GM04503 (cell line): ENCODE results near the gene HGS.
"Not testable (repeated sequence)": the region's sequence is repeated elsewhere in the genome, so short reads cannot be mapped to it uniquely, and the experiment has no call there.

ENCODE experiments used
- DNase-seq: peaks from one replicate; pipeline ENCODE4 v3.0.0-alpha.2; 2012; ENCODE audit warnings: low read depth

Gene HGS

DNA sequence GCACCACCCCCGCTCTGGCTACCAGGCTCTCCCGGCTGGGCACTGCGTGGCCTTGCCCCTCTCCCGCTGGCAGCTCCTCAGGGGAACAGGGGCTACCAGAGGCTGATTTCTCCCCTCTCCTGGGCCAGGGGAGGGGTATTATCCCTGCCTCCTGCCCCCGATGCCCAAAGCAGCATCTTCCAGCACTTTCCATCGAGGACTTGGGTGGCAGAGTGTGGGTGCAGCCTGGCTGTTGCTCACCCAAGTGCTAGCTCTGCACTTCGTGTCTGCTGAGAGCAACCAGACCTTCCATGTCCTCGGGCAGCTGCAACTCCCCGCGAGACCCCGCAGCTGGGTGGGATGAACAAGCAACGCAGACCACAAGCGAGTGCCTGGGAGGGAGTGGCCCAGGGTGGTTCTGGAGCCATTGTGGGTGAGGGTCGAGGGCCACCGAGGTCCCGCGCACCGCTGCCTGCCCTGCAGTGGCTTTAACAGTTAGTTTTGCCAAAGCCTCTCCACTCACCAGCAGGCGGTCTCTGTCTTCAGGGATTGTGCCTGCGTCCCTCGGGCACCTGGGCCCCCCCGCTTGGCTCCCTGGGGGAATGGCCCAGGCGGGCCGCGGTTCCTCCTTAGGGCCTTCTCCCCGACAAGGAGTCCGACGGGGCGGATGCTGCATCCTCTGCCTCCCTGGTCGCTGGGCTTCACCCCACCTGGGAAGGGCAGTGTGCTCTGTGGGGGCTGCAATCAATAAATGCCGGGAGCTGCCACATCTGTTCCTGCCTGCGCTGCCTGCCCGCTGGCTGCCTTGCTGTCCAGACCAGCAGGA is 36.7 kb downstream of the HGS start:
- no peak for DNase-seq

DNA sequence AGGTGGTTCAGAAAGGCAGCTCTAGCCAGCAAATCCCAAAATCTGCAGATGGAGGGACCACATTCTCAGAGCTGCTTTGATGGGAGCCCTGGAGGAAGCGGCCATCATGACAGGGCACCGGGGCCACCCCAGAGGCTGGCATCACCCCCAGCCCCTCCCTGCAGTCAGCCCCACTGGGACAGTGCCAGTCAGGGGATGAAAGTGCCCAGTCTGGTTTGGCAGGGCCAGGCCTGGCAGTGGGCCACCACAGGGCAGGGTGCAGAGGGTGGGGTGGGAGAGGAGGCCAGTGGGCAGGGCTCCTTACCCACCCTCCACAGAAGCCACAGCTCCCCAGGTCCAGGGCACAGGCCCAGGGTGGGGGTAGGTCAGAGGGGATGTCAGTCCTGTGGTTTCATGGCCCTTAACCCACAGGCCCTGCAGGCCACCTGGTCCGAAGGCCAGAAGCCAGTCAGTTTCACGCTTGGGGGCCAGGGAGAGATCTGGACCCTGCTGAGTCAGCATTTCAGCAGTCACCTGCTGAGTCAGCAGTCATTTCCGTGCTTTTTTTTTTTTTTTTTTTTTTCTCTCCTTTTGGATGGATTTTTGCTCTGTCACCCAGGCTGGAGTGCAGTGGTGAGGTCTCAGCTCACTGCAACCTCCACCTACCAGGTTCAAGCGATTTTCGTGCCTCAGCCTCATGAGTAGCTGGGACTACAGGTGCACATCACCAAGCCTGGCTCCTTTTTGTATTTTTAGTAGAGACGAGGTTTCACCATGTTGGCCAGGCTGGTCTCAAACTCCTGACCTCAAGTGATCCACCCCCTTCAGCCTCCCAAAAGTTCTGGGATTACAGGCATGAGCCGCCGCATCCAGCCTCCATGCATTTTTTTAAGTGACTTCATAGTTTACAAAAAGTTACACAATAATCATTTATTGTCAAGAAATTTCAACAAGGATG is 38.6 kb downstream of the HGS start:
- DNase-seq = no peak

DNA sequence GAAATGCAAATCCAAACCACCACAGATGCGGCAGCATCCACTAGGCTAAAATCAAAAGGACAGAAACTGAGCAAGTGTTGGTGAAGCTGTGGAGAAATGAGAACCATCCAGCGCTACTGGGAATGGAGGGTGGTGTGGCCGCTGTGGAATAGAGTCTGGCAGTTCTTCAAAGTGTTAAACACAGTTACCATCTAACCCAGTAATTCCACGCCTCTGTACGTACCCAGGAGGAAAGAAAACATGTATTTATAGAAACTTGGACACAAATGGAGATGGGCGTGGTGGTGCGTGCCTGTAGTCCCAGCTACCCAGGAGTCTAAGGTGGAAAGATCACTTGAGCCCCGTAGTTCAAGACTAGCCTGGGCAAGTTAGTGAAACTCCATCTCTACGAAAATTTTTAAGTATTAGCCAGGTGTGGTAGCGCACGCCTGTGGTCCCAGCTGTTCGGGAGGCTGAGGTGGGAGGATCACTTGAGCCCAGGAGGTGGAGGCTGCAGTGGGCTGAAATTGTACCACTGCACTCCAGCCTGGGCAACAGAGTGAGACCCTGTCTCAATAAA is 39.9 kb downstream of the HGS start:
- no peak for DNase-seq

DNA sequence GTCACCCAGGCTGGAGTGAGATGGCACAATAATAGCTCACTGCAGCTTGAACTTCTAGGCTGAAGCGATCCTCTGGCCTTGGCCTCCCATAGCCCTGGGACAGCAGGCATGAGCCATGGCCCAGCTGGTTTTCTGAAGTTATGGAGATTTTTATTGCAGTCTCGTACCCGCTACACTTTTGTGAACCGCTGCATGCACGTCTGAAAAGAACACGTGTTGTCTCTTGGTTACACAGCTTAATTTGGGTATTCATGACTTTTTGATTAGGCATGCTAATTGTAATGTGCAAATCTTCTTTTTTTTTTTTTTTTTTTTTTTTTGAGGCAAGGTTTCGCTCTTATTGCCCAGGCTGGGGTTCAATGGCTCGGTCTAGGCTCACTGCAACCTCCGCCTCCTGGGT is 41.6 kb downstream of the HGS start:
- no peak for DNase-seq

DNA sequence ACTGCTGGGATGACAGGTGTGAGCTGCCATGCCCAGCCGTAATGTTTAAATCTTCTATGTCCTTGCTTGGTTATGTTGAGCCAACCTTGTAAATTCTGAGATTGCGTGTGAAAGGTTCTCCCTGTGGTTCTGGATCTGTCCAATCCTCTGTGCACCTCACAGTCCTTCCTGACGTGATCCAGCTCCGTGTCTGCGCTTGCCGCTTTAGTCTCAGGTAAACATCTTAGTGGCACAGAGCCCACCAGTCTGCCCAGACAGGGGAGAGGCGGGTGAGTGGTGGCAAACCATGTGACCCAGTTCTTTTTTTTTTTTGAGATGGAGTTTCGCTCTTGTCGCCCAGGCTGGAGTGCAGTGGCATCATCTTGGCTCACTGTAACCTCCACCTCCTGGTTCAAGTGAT is 42.2 kb downstream of the HGS start:
- DNase-seq = no peak

DNA sequence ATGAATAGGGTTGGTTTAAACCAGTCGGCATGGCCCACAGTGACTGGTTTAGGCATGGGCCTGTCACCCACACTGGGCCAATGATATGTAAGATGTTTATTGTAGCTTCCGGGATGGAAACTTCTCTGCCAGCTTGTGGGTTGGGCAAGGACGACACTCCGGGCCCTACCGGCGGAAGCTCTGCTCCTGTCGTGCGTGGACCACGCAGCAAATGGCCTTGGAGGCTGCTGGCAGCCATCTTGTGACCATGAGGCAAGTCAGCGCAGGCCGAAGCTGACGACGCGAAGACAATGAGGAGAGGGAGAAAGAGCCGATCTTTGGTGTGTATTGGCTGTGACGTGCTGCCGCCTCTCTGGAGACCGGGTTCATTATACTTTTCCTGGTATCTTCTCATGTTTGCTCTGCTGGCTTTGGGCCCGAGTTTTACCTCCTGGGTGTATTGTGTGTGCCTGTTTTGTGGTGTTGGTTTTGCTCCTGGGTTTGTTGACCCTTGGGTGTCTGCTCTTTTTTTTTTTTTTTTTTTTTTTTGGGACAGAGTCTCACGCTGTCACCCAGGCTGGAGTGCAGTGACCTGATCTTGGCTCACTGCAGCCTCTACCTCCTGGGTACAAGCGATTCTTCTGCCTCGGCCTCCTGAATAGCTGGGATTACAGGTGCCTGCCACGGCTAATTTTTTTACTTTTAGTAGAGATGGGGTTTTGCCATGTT is 43.7 kb downstream of the HGS start:
- DNase-seq = no peak

DNA sequence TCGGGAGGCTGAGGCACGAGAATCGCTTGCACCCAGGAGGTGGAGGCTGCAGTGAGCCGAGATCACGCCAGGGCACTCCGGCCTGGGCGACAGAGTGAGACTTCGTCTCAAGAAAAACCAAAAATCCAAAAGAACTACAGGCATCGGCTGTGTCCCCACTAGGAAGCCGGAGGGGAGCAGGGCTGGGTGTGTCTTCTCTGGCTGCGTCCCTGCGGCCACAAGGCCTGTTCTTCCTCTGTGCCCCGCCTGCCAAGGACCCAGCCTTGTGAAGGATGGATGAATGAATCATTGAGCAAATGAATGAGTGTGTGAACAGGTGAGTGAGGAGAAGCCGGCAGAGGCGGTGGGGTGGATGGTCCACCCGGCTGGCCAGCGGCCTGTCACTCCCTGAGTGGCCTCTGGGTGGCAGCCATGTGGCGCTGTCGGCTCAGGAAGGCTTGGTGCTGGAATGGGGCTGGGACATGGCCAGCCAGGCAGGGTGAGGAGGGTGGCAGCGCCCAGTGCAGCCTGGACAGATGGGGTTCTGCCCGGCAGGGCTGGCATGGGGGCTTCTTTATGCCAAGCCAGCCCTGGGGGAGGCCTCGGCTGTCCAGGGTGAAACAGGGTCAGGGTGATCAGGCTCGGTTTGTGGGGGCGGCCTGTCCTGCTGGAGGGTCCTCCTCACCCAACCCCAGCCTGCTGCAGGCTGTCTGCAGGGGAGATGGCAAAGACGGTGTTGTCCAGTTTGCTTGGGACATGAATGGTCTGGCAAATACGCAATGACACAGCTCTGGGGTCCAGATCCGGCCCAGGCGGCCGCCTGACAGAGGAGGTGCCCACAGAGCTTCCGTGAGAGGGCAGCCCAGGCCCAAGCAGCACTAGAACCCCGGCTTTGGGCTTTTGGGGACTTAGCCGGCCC is 49.9 kb downstream of the HGS start:
- DNase-seq = no peak

DNA sequence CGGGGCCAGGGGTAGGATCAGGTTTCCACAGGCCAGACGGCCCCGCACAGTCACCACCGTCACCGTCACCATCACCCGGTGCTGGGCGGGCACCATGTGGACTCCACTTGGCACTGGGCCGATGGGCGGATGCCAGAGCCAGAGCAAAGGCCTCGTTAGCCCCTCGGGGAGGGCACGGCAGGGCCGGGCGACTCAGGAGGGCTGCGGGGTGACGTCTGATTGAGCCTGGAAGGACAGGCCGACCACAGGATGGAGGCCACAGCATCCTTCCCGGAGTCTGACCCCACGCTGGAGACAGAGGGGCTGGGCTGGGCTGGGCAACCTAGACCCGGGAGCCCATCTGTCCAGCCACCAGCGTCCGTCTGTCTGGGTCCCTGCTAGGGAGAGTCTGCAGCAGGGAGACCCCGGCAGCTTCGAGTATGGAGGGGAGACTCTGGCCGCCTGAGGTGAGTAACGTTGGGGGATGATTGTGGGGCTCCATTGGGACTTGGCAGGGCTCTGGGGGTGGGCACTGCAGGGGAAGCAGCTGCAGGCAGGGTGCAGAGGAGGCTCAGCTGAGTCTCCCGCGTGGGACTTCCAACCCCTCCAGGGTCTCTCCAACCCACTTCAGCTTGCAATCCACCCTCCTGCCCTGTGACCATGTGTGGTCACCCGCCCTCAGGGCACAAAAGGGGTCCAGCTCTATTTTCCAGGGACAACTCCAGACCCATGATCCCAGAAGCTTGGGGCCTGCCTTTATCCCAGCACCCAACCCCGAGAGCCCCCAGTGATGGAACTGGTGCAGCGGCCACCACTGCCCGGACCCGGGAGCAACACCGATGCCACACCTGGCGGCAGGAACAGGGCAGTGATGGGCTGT is 50.8 kb downstream of the HGS start:
- no peak for DNase-seq

DNA sequence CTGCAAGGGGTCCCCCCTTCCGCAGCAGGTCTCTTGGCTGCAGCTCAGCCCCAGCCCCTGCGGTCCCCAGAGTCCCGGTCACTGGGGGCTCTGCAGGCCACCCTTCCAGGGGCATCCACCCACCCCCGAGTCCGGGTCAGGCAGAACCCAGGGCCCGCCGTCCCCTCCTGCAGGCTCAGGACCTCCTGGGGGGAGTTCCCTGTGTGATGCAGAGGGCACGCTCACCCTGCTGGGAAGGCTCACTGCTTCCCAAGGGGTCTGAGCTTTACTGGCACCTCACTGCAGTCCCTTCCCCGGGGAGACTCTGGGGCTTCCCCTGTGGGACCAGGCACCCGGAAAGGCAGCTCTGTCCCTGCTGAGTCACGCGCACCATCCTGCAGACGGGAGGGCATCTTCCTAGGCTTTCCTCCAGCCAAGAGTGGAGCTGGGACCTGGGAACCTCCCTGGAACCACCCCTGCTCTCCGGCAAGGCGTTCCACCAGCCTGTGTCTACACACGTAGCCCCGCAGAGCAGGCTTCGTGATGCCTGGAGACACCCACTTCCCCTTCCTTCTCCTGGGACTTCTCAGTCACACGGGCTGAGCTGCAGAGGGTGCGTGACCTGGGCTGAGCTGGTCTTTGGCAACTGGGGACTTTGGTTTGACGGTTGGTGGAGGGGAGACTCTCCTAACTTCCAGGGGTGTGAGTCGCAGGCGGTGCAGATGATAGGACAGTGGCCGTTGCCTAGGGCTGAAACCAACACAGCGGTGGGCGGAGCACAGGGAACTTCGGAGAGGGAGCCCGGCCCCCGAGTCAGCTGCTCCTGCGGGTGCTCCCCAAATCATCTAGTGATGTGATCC is 51.7 kb downstream of the HGS start:
- peak; percentile 68 for DNase-seq

DNA sequence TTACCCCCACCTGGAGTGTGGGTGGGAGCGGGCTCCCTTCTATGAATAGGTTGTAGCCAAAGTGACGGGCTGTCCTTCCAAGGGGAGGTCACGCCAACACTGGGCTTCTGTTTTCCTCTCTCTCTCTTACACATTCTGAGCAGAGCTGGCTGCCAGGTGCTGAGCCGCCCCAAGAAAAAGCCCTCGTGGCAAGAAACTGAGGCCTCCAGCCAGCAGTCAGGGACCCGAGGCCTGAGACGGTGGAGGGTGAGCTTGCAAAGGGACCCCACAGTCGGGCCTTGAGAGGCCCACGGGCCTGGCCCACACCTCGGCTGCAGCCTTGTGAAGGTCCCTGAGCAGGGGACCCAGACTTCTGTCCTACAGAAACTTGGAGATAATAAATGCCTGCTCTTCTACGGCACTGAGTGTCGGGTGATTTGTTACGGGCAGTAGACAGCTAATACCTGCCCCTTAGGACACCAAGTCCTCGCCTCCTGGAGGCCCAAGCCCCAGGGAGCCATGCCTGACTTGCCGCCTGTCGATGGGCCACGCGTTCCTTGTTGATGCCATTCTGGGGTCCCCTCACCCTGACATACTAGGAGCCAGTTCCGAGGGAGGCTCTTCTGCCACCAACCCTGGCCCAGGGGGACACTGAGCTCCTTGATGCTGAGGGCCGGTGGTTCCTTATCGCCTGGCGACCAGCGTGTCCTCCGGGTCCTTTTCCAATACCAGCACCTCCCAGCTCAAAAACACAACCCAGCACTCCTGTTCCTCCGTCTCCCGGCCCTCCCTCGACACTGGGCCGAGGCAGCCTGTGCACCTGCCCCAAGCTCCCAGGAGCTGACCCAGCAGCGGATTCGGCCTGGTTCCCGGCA is 54.4 kb downstream of the HGS start:
- no peak for DNase-seq

DNA sequence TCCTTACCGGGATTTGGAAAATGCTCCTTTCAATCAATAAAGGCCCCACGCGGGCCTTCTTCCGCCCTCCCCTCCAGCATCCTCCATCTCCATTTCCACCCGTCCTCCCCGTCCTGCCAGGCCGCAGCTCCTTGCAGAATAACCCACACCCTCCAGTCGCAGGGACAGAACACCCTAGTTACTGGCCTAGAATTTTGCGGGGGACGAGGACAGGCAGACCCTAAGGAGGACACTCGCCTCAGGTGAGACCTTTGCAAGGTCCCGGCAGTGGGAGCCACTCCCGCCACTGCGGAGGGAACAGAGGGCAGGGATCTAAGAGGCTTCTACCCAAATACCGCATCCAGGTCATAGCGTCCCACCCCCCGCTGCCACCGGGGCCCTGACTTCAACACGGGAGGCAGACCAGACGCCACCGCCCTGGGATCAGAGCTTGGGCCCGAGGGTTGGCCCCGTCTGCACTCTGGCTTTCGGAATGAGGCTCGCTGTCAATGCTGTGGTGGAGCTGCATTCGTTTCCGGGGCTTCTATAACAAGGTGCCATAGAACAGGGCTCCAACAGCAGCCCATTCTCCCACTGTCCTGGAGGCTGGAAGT is 55.1 kb downstream of the HGS start:
- DNase-seq = no peak

DNA sequence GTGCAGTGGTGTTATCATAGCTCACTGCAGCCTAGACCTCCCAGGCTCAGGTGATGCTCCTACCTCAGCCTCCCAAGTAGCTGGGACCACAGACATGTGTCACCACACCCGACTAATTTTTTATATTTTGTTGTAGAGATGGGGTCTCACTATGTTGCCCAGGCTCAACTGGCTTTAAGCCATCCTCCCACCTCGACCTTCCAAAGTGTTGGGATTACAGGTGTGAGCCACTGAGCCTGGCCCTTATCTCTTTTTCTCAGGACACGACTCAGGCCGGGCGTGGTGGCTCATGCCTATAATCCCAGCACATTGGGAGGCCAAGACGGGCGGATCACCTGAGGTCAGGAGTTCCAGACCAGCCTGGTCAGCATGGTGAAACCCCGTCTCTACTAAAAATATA is 55.8 kb downstream of the HGS start:
- DNase-seq = not testable (repeated sequence)

DNA sequence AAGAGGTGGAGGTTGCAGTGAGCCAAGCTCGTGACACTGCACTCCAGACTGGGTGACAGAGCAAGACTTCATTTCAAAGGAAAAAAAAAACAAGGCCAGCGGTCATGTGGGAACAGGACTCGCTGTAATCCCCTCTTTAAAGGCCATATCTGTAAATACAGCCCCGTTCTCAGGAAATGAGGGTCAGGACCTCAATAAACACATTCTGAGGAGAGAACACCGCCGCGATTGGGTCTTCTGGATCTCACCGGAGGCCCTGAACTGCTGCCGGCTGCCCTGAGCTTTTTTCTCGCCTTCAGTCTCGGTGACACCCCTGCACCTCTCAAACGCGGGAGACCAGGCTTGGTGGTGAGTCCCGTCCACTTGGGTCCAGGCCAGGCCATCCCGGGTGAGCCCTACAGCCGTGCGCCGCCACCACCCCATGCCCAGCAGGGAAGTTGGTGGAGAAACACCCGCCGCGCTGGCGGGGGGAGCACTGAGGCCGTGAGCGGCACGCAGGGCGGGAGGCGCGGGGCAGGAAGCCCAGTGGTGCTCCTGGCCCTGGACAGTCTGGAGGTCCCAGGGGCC is 56.7 kb downstream of the HGS start:
- DNase-seq = no peak

DNA sequence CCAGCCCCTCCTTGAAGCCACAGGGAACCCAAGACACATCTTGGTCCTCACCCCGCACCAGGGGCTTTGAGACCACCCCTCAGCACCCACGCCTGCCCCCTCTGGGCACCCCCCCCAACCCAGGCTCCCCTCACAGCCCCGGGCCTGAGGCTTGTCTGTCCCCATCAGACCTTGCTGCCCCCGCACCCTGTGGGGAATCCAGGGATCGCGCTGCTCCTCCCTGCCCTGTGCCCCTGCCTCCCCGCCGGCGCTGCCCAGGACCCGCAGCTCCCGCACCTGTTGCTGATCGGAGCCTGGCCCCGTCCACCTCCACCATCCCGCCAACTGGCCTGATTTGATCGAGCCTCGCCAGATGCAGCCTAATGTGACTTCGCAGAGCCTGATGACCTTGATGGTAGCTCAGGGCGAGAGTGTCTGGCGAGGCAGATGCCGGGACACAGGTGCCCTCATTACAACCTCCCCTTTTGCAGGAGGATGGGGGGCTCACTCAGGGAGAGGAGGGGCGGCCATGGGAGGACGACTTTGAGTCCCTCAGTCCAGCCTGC is 57.3 kb downstream of the HGS start:
- no peak for DNase-seq

DNA sequence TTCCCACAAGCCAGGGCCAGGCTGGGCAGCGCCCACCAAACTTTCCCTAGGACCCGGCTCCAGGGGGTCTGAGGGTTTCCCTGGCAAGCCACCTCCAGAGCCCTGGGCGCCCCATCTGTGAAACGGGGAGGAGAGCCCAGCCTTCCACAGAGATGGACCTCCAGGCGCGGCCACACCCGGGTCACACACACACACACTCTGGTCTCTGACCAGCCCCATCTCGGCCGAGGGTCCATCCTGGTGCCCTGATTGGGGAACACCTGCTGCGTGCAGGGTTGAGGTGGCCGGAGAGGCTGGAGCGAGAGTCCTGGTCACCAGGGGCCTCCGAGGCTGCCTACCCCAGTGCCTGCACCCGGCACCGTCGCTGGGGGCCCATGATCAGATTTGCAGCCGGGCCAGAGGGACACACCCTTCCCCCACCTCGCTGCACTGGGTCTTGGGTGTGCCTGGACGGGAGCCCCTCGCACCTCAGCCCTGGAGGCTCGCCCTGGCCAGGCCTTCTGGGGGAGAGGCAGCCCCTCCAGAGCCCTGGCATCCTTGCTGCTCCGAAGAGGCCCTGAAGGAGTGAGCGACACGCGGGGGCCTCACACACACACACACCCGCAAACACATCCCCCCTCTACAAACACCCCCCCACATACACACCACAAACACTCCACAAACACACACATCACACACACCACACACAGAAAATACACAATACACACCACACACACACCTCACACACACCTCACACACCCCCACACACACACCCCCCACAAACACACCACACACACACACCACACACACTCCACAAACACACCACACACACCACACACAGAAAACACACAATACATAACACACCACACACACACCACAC is 58.0 kb downstream of the HGS start:
- DNase-seq = no peak
